Brain pericyte (primary cell): Measurements from ENCODE around the gene RHPN2.

Source experiments
- DNase-seq: peaks from one replicate; pipeline ENCODE4 v3.0.0-alpha.2; 2012; ENCODE audit warnings: low read depth, low spot score

The RHPN2 gene

DNA sequence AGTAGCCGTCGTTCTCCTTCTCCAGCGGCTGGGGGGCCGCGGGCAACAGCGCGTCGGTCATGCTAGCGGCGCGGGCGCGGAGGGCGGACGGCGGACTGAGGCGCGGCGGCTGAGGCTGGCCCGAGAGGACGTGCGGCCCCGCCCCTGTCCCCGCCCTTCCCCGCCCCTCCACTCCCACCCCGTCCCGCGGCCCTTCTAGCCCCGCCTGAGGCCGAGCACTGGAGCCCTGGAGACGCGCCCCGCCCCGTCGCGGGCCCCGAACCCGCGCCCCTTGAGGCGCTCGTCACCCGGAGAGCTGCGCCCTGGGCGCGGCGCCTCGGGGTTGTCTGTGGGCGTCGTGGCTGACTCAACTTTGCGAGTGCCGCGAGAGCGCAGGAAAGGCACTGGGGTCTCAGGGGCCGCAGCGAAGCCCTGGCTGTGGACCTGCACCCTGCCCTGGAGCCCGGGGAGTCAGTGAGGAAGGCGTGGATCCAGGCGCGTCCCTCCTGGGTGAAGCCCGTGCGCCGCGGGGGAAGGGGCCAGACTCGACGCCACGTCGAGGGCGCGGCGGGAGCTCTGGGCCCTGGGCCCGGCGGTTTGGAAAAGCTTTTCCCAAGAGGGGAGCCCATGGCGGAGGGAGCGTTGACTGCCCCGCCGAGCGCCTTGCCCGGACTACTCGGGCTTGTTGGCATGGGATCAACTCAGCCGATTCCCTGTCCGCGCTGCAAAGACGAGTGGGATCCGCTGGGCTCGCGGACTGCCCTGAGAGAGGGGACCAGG lies at the start of gene RHPN2:
TSS of gene RHPN2 (minus strand) at position 97 of the 759 bp plus-strand sequence. CDS start at position 61, 36 bp downstream.
- no peak for DNase-seq

GRCh38 chr19:33114312-33114711 lies 49.6 kb upstream of the RHPN2 start:
- DNase-seq, result no peak

GRCh38 chr19:33111587-33111986 lies 46.9 kb upstream of the RHPN2 start:
- DNase-seq, result no peak

GRCh38 chr19:33110137-33110910 lies 45.6 kb upstream of the RHPN2 start:
- DNase-seq, result no peak

DNA sequence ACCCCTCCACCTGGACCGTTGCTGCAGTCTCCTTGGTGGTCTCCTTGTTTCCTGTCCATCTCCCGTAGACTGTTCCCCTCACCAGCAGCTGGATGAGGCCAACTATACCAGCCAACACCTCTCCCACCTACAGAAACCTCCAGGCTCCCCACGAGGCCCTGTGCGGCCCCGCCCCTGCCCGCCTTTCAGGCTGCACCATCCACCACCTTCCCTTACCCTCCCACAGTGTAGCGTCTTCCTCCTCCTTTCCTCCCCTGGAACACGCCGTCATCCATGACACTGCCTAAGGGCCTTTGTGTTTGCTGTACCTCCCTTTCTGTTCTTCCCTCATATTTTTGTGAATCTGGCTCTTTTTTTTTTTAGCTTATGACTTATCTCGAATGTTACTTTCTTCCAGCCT lies 43.5 kb upstream of the RHPN2 start:
- DNase-seq, result no peak

GRCh38 chr19:33102893-33103292 lies 38.2 kb upstream of the RHPN2 start:
- DNase-seq, result no peak

- DNase-seq, result no peak
These were observed 36.4 kb upstream of the RHPN2 start for GRCh38 chr19:33100894-33101644.

DNA sequence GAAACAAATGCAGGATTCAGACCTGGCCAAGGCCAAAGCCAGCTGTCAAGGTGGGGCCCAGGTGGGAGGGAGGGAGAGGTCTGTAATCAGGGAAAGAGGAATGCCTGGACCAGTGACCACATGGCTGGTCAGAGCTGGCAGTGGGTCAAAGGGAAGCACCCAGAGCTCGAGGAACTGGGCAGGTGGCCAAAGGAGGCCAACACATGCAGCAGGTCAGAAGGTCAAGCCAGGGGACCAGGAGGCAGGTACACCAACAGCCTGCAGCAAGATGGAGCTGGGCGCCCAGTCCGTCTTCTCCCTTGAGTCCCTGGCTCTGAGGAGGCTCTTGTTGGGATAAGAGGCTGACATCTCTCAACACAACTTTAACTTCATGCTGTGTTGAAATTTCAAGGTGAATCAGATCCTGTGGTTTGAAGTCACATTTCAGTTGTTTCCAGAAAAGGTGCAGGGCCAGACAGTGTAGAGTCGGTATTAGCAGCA lies 33.4 kb upstream of the RHPN2 start:
- DNase-seq, result no peak

DNA sequence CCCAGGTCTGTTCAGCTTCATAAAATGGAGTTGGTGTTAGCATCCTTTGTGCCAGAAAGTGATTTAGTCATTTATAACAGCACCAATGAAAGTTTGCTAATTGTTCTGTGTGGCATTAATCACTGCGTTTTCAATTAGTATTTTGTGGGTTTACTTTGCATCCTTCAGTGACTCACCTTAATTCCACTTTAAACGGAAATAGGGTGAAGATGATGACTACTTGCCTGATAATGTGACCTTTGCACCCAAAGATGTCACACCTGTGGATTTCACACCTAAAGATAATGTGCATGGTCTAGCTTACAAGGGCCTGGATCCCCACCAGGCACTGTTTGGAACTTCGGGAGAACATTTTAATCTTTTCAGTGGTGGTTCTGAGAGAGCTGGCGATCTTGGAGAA lies 31.3 kb upstream of the RHPN2 start:
- DNase-seq, result no peak

DNA sequence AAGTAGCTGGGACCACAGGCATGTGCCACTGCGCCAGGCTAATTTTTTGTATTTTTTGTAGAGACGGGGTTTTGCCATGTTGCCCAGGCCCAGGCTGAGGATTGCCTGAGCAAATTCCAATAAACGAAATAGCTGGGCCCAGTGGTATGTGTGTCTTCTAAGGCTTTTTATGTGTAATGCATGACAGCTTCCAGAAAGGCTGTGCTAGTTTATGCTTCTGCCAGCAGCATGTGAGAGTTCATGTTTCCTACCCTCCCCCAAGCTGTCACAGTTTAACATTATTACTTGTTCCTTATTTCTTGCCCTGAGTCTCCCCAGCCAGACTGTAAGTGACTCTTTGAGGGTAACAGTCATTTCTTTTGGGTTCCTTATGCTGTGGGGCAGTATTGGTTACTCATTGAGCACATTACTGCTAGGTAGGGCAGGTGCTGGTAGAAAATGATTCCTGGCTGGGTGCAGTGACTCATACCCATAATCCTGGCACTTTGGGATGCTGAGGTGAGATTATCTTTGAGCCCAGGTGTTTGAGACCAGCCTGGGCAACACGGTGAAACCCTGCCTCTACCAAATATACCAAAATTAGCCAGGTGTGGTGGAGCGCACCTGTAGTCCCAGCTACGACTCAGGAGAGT lies 29.9 kb upstream of the RHPN2 start:
- DNase-seq, result no peak

- DNase-seq, result no peak
These were observed 28.9 kb upstream of the RHPN2 start for GRCh38 chr19:33093420-33094210.

GRCh38 chr19:33090179-33090578 lies 25.5 kb upstream of the RHPN2 start:
- no peak for DNase-seq

DNA sequence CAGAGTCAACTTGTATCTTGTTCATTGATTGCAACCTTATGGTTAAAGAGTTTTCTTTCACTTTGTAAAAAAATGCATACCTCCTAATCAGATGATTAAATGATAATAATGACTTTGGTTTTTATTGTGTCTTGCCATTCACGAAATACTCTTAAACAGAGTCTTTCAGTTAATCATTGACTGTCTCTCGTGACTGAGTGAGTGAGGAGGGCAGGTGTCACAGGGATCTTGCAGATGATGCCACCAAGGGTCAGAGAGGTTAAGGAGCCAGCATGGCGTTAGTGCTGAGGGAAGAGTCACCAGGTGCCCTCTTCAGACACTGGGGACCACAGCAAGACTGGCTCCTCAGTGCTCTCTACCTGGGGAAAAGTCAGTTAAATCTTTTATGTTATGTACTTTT lies 24.3 kb upstream of the RHPN2 start:
- no peak for DNase-seq

DNA sequence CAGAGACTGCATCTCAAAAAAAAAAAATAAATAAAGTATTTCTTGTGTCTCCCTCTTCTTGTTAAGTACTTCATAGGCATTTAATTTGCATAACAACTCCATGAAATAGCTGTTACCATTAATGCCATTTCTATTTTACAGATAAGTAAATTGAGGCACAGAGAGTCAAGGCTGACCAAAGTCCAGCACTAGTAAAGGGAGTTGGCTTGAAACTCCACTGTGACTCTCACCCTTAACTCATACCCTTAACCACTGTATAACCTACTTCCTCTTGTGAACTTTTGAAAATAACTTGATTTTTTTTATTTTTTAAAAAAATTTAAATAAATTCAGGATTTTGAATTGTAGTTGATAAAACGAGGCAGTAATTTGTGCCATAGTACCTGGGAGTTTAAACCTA lies 22.3 kb upstream of the RHPN2 start:
- no peak for DNase-seq

DNA sequence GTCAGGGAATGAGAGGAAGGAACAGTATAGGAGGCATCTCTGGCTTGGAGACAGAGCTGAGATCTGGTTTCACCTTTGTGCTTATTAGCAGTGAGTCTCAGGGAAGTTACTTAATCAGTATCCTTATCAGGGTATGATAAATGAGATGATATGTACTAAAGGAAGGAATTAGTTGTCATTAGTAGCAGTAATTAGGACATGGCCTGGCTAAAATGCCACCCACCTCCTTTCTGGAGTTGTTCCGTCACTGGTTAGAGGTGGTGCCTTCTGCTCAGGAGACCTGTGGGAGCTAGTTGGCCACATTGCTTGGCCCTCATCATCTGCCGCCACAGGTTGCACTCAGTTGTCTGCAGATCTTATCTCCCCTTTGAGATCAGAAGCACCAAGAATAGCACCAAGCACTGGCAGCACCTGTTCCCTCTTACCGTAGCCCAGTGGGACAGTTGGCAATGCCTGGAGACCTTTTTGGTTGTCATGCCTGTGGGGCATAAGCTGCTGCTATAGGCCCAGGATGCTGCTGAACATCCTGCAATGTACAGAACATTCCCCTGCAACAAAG lies 21.0 kb upstream of the RHPN2 start:
- DNase-seq, result no peak

GRCh38 chr19:33080761-33081681 lies 16.3 kb upstream of the RHPN2 start, which contains the start of gene GPATCH1:
Gene GPATCH1 (plus strand): TSS chr19:33081181. CDS start chr19:33081194, 13 bp downstream.
- peak; percentile 21 for DNase-seq

- no peak for DNase-seq
These were observed 10.8 kb upstream of the RHPN2 start for GRCh38 chr19:33075519-33075918.

DNA sequence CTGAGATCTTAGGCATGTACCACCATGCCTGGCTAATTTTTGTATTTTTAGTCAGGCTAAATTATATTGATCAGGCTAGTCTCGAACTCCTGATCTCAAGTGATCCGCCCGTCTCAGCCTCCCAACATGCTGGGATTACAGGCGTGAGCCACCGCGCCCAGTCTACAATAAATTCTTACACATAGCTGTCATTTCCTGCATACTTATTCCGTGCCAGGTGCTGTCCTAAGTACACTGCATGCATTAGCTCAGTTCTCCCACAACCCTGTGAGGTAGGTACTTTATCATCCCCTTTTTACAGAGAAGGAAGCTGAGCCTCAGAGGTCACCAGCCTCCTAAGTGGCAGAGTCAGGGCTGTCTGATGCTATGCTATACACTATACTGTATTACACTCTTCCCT lies 7.2 kb upstream of the RHPN2 start:
- DNase-seq, result no peak

- no peak for DNase-seq
These were observed 2.4 kb upstream of the RHPN2 start for GRCh38 chr19:33067121-33067520.
